GM19452 (cell line): Measurements from ENCODE around the gene XK.
"Not testable (repeated sequence)": the region's sequence is repeated elsewhere in the genome, so short reads cannot be mapped to it uniquely, and the experiment has no call there.

ENCODE experiments used
- ATAC-seq: cut with Tn5 transposase; IDR thresholded peaks from one replicate; pipeline ENCODE4 v1.9.1; 2021; ENCODE audit not compliant: unreplicated experiment

Gene XK

GRCh38 chrX:37685381-37686359 is at the start of gene XK:
XK (plus strand) TSS chrX:37685791; CDS start chrX:37685962, 171 bp downstream.
- peak; percentile 69 for ATAC-seq

- no peak for ATAC-seq
These were observed 47.5 kb upstream of the XK start for GRCh38 chrX:37638047-37638446.

- ATAC-seq: no peak
These were observed 45.4 kb upstream of the XK start for GRCh38 chrX:37640142-37640541.

- no peak for ATAC-seq
These were observed 43.7 kb upstream of the XK start for GRCh38 chrX:37641859-37642258.

- no peak for ATAC-seq
These were observed 40.9 kb upstream of the XK start for GRCh38 chrX:37644381-37645305.

- ATAC-seq: no peak
These were observed 39.3 kb upstream of the XK start for GRCh38 chrX:37646254-37646653.

- ATAC-seq: not testable (repeated sequence)
These were observed 34.7 kb upstream of the XK start for GRCh38 chrX:37650879-37651278.

GRCh38 chrX:37651921-37652452 is 33.6 kb upstream of the XK start:
- no peak for ATAC-seq

GRCh38 chrX:37652589-37653231 is 32.9 kb upstream of the XK start:
- ATAC-seq: no peak

GRCh38 chrX:37653397-37654085 is 32.0 kb upstream of the XK start:
- ATAC-seq: no peak

- no peak for ATAC-seq
These were observed 27.1 kb upstream of the XK start for GRCh38 chrX:37658343-37659030.

- no peak for ATAC-seq
These were observed 26.5 kb upstream of the XK start for GRCh38 chrX:37659047-37659446.

- ATAC-seq: no peak
These were observed 23.4 kb upstream of the XK start for GRCh38 chrX:37662181-37662580.

- ATAC-seq: no peak
These were observed 19.1 kb upstream of the XK start for GRCh38 chrX:37666516-37666915.

- no peak for ATAC-seq
These were observed 18.4 kb upstream of the XK start for GRCh38 chrX:37667141-37667540.

GRCh38 chrX:37672563-37672962 is 13.0 kb upstream of the XK start:
- ATAC-seq: no peak

GRCh38 chrX:37676811-37677210 is 8.8 kb upstream of the XK start:
- no peak for ATAC-seq

- ATAC-seq: no peak
These were observed 8.3 kb upstream of the XK start for GRCh38 chrX:37677243-37677642.

- ATAC-seq: no peak
These were observed 7.8 kb upstream of the XK start for GRCh38 chrX:37677765-37678164.

GRCh38 chrX:37678574-37678973 is 7.0 kb upstream of the XK start:
- ATAC-seq: no peak
